GM13976 (cell line): Measurements from ENCODE around the gene DUSP22.

ENCODE experiments used
- DNase-seq: peaks from one replicate; pipeline ENCODE4 v3.0.0; 2012; ENCODE audit warnings: low spot score
- in situ Hi-C: fragments of 300-500 bp; cut with MboI; formaldehyde crosslinking; loops from one replicate; pipeline ENCODE4 v1.12.0; 2022; ENCODE audit warnings: low sequenced_read_pairs, mixed read lengths, inconsistent platforms; ENCODE audit not compliant: unreplicated experiment
- TF ChIP-seq, protein P1 (sequence below): IDR thresholded peaks from 2 replicates; pipeline ENCODE4 v1.5.1; 2012; ENCODE audit warnings: borderline replicate concordance, mild to moderate bottlenecking; ENCODE audit not compliant: insufficient read depth; ENCODE audit errors: extremely low read depth, missing control alignments, control extremely low read depth

DUSP22 gene

DNA sequence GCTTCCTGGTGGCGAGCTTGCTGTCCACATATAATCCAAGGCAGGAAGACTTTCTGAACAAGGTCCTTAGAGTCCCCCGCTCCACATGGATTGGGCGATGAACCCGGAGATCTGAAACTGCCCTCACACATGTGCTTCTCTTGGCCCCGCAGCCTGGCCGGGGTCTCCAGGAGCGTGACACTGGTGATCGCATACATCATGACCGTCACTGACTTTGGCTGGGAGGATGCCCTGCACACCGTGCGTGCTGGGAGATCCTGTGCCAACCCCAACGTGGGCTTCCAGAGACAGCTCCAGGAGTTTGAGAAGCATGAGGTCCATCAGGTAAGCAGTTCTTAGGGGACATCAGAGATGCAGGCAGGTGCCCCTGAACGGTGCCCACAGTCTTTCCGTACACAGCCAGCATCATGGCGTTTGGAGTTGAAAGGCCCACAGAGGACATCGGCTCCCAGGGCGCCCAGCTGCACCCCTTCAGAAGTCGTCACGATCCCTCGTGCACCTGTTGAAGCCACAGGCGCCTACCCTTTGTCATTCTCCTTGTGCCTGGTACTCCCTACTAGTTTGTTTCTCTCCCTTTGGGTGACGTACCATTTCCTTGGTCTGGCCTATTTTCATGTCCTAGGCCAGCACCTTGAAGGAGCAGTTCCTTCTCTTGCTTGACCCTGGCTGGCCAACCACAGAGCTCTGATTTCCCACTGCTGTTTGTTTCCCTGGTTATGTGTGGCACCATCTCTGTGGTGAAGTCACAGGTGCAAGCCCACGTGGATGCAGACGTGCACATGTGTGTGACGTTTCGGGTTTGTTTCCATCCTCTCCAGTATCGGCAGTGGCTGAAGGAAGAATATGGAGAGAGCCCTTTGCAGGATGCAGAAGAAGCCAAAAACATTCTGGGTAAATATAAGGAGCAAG lies 55.9 kb downstream of the DUSP22 start:
- no peak for DNase-seq
- TF ChIP-seq, protein P1, sequence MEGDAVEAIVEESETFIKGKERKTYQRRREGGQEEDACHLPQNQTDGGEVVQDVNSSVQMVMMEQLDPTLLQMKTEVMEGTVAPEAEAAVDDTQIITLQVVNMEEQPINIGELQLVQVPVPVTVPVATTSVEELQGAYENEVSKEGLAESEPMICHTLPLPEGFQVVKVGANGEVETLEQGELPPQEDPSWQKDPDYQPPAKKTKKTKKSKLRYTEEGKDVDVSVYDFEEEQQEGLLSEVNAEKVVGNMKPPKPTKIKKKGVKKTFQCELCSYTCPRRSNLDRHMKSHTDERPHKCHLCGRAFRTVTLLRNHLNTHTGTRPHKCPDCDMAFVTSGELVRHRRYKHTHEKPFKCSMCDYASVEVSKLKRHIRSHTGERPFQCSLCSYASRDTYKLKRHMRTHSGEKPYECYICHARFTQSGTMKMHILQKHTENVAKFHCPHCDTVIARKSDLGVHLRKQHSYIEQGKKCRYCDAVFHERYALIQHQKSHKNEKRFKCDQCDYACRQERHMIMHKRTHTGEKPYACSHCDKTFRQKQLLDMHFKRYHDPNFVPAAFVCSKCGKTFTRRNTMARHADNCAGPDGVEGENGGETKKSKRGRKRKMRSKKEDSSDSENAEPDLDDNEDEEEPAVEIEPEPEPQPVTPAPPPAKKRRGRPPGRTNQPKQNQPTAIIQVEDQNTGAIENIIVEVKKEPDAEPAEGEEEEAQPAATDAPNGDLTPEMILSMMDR, result no peak
- in situ Hi-C loops, result no loop called here

DNA sequence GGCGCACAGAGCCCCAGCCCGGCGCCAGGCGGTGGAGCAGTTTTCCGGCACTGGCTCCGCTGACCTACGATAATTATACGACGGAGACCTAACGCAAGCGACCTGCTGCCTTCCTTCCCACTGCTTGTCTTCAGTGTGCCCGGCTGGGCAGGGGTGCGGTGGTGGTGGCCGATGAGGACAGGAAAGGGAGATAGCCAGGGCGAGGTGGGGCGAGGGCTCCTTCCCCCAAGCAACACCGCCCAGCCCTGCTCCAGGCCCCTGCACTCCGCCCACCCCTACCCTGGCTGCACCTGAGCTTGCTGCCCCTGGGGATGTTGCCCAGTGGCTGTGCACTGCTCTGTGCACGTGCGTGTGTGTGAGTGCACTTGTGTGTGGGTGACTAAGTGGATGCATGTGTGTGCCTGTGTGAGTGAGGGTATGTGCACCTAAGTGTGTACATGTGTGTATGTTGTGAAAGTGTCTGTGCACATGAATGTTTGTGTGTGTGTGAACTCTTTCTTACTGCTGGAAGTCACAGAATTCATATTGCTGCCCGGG lies 56.6 kb downstream of the DUSP22 start:
- DNase-seq, result no peak
- in situ Hi-C loops, result no loop called here
- TF ChIP-seq, protein P1, result no peak

DNA sequence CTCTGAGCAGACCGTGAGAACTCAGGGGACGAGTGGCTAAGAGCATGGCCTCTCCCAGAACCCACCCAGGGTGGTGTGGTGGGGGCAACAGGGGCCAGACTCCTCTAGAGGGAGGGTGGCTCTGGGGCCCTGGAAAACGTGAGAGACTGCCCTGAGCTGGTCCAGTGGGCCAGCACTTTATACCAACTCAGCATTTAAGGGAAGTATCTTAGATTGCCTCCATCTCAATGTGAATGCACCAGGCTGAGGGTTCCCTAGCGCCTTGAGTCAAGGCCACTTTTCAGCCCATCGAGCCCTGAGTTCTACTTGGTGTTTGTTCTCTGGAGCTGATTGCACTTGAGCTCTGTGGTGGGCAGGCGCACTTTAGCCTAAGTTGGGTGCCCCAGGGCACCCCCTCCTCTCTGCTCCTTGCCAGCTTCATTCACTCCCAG lies 57.2 kb downstream of the DUSP22 start:
- DNase-seq, result no peak
- in situ Hi-C loops, result no loop called here
- TF ChIP-seq, protein P1, result no peak

DNA sequence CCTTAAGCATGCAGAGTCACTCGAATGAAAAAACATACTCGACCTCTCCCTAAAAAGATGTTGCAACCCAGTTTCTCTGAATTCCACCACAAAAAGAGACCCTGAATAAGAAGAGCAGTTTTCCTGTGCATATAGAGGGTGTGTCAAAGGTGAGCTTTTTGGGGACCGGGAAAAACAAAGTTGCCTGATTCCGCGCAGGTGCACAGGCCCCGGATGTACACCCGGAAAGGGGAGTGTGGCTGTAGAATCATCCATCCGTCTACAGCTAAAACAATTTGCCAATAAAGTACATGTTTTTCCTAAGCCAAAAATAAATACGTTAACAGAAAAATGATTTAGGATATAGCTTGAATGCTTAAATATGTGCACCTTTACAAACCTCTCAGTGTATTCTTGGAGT lies 58.1 kb downstream of the DUSP22 start:
- DNase-seq, result no peak
- TF ChIP-seq, protein P1, result no peak
- in situ Hi-C loops, result no loop called here

DNA sequence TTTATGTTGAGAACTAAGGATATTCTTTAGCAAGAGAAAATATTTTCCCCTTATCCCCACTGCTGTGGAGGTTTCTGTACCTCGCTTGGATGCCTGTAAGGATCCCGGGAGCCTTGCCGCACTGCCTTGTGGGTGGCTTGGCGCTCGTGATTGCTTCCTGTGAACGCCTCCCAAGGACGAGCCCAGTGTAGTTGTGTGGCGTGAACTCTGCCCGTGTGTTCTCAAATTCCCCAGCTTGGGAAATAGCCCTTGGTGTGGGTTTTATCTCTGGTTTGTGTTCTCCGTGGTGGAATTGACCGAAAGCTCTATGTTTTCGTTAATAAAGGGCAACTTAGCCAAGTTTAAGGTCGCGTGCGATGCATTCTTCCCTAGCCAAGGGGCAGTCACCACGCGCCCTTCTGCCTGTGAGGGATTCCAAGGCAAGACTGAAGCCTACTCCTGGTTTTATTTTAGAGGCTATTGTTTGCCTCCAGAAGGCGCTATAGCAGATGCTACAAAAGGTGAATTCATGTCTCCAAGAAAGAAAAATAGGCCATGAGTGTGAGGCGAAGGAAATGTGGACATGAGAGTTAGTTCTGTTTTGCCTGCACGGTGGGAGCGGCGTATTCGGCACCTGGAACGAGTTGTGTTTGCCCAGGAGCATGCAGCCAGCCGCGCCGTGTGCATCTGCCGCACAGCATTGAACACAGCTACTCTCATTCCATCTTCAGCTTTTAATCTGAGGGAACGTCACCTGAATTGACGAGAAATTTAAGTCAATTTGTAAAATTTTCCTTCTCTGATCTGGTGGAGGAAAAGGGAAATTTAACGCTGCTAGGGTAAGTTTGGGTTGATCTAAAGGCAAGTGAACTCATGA lies 59.0 kb downstream of the DUSP22 start:
- in situ Hi-C loops, result no loop called here
- TF ChIP-seq, protein P1, result no peak
- no peak for DNase-seq

DNA sequence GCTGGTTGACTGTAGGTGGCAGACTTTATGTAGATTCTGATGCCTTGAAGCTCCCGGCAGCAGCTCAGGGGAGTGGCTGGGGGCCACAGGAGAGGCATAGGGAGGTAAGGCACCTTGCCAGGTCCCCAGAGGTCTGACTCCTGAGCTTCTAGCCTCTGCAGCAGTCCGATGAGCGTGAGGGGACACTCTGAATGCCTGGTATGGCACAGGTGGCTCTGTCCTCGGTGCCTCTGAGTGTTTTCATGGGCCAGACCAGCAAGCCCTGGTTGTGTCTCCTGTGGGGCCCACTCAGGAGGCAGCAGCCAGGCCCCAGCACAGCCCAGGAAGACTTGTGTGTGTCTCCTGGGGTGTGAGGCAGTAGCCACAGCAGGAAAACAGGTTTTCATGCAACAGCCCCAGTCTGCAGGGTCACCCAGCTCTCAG lies 59.6 kb downstream of the DUSP22 start:
- TF ChIP-seq, protein P1, result peak; percentile 6
- no peak for DNase-seq
- in situ Hi-C loops, result no loop called here
